ENCODE results near the gene SCYGR3. TPM values are rescaled to one million over a fixed set of nuclear protein-coding genes. Genes with fewer than 3 reads are reported as not detected.
"Not testable (repeated sequence)": the region's sequence is repeated elsewhere in the genome, so short reads cannot be mapped to it uniquely, and the experiment has no call there.

Gene SCYGR3
- total RNA-seq, 1 donor from 2014 or later, result not detected

DNA sequence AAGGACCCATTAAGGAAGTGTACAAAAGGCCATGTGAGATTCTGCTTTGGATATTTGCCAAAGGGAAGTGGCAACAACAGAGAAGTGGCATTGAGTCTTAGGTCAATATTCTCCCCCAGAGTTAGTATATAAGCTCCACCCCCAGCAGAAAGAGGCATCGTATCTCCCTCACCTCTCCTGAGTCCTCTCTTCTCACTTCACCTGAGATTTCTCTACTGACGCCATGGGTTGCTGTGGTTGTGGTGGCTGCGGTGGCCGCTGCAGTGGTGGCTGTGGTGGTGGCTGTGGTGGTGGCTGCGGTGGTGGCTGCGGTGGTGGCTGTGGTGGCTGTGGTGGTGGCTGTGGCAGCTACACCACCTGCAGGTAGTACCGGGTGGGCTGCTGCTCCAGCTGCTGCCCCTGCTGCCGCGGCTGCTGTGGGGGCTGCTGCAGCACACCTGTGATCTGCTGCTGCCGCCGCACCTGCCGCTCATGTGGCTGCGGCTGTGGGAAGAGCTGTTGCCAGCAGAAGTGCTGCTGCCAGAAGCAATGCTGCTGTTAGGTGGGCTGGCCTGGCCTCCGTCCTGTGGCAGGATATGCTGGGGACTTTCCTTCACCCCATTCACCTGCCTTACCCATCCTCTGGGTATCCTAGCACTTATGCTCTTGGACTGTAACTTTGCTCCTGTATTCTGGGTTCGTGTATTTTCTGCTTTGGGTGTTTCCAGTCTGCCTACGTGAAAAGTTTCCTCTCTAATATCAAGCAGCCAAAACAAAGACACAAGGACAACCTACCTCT, 5.9 kb downstream of the SCYGR3 start:
- no peak overlapping the region for H3K27ac Mint-ChIP-seq
- no peaks in the 10 kb centered on the region for H3K4me1 Mint-ChIP-seq (ENCODE audit: low read depth)
- no peaks in the 10 kb centered on the region for H3K9me3 Mint-ChIP-seq
- H3K36me3 Mint-ChIP-seq (ENCODE audit: low read depth), result no peaks in the 10 kb centered on the region
- DNase-seq (ENCODE audit: low spot score), result no peak
- intact Hi-C loops (cut with micrococcal nuclease), result no loop called here
- H3K4me3 Mint-ChIP-seq, result no peak overlapping the region
- peaks cover 30% of the 10 kb centered on the region for H3K27me3 Mint-ChIP-seq (ENCODE audit: insufficient read depth)

DNA sequence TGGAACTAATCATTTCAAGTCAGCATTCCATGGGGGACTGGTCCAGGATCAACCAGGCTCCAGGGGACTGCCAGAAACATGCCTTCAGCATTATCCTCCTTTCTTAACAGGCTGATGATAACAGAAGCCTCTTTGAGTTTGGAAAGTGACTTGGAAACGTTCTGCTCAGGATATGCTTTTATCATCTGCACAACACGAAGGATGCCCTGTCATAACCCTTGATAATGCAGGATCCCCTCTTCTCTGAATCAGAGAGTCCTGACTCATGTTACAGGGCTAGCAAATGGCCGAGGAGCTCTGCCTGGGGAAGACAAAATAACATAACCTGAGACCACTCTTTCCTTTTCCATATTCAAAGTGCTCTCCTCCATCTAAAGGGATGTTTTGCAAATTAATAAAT, 6.7 kb downstream of the SCYGR3 start:
- intact Hi-C loops (cut with micrococcal nuclease), result no loop called here

DNA sequence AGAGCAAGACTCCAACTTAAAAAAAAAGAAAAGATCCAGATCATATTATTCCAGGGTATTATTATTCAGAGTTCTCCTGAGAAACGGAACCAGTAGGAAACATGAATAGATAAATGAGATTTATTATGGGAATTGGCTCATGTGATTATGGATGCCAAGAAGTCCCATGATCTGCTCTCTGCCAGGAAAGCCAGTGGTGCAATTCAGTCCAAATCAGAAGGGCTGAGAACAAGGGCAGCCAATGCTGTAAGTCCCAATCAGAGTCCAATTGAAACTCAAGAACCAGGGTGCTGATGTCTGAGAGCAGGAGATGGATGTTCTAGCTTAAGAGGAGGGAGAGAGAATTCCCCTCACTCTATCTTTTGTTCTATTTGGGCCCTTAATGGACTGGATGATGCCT, 8.2 kb downstream of the SCYGR3 start:
- peaks cover 28% of the 10 kb centered on the region for H3K27me3 Mint-ChIP-seq (ENCODE audit: insufficient read depth)
- no peaks in the 10 kb centered on the region for H3K4me1 Mint-ChIP-seq (ENCODE audit: low read depth)
- intact Hi-C loops (cut with micrococcal nuclease), result no loop called here
- H3K4me3 Mint-ChIP-seq, result no peak overlapping the region
- no peak for DNase-seq (ENCODE audit: low spot score)
- H3K9me3 Mint-ChIP-seq, result no peaks in the 10 kb centered on the region
- no peaks in the 10 kb centered on the region for H3K36me3 Mint-ChIP-seq (ENCODE audit: low read depth)
- no peak overlapping the region for H3K27ac Mint-ChIP-seq

More for the DNA sequence above, 6.7 kb downstream of the SCYGR3 start:
- no peak overlapping the region for H3K27ac Mint-ChIP-seq
- no peaks in the 10 kb centered on the region for H3K4me1 Mint-ChIP-seq (ENCODE audit: low read depth)
- no peak overlapping the region for H3K4me3 Mint-ChIP-seq
- H3K36me3 Mint-ChIP-seq (ENCODE audit: low read depth), result no peaks in the 10 kb centered on the region
- no peak for DNase-seq (ENCODE audit: low spot score)
- H3K27me3 Mint-ChIP-seq (ENCODE audit: insufficient read depth), result peaks cover 33% of the 10 kb centered on the region
- H3K9me3 Mint-ChIP-seq, result no peaks in the 10 kb centered on the region

DNA sequence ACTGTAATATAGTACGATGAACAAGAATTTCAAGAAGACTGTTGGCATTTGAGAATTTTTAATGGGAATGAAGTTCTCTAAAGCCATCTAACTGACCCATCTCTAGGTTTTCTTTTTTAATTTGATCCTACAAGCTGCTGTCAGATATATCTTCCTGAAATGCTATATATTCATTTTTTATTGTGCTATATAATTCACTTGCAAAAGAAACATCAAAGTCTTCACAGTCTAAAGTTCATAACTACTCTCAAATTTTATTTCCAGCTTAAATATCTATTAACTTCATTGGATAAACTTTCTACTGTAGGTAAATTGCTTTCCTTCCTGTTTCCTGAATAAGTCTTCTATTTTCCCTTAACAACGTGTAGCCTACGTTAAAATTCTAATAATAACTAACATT, 12.3 kb downstream of the SCYGR3 start:
- no peak overlapping the region for H3K27ac Mint-ChIP-seq
- H3K27me3 Mint-ChIP-seq (ENCODE audit: insufficient read depth), result peaks cover 9% of the 10 kb centered on the region
- no peaks in the 10 kb centered on the region for H3K4me1 Mint-ChIP-seq (ENCODE audit: low read depth)
- no peak for DNase-seq (ENCODE audit: low spot score)
- intact Hi-C loops (cut with micrococcal nuclease), result no loop called here
- H3K36me3 Mint-ChIP-seq (ENCODE audit: low read depth), result no peaks in the 10 kb centered on the region
- no peaks in the 10 kb centered on the region for H3K9me3 Mint-ChIP-seq
- H3K4me3 Mint-ChIP-seq, result no peak overlapping the region

DNA sequence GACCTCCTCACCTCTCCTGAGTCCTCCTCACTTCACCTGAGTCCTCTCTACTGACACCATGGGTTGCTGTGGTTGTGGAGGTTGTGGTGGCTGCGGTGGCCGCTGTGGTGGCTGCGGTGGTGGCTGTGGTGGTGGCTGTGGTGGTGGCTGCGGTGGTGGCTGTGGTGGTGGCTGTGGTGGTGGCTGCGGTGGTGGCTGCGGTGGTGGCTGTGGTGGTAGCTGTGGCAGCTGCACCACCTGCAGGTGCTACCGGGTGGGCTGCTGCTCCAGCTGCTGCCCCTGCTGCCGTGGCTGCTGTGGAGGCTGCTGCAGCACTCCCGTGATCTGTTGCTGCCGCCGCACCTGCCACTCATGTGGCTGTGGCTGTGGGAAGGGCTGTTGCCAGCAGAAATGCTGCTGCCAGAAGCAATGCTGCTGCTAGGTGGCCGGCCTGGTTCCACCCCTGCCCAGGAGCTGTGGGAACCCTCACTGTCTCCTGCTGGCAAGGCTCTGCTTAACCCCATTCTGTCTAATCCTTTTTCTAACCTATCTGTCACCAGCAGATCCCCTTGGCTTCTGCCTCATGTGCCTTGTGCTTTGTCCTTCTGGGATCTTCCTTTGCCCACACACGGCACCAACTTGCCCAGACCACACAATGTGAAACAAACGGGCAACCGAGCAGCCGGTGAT, 15.7 kb downstream of the SCYGR3 start, which contains the start of gene SCYGR2:
SCYGR2 (plus strand) TSS at position 59 of the 669 bp plus-strand sequence; CDS start at position 59, 0 bp downstream.
- H3K27me3 Mint-ChIP-seq (ENCODE audit: insufficient read depth), result peaks cover 11% of the 10 kb centered on the region
- H3K36me3 Mint-ChIP-seq (ENCODE audit: low read depth); H3K9me3 Mint-ChIP-seq; H3K27ac Mint-ChIP-seq; intact Hi-C loops (cut with micrococcal nuclease); DNase-seq (ENCODE audit: low spot score); H3K4me1 Mint-ChIP-seq (ENCODE audit: low read depth); H3K4me3 Mint-ChIP-seq: not testable (repeated sequence)

DNA sequence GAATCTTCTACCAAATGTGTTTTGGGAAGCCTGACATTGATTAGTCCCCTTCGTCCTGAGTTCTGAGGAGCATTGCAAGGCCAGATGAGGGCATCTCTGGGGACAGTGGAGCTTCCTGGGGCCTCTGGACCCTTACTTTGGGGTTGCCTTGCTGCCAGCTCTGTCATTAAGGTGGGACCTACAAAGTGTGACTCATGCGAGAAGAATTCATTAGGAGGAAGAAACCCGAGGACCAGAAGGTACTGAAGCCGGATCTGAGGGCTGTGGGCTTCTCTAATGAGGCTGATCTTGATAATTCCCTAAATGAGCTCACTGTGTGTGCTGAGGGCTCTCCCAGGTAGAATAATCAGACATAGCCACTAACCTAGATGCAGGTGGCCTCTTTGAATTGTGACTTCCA, 16.6 kb downstream of the SCYGR3 start:
- Mint-ChIP-seq H3K4me3 (no peak overlapping the region), H3K27ac (no peak overlapping the region), H3K9me3 (no peaks in the 10 kb centered on the region), H3K36me3 (ENCODE audit: low read depth) (no peaks in the 10 kb centered on the region), H3K27me3 (ENCODE audit: insufficient read depth) (peaks cover 8% of the 10 kb centered on the region), H3K4me1 (ENCODE audit: low read depth) (peaks cover 5% of the 10 kb centered on the region)
- no peak for DNase-seq (ENCODE audit: low spot score)
- intact Hi-C loops (cut with micrococcal nuclease), result no loop called here

DNA sequence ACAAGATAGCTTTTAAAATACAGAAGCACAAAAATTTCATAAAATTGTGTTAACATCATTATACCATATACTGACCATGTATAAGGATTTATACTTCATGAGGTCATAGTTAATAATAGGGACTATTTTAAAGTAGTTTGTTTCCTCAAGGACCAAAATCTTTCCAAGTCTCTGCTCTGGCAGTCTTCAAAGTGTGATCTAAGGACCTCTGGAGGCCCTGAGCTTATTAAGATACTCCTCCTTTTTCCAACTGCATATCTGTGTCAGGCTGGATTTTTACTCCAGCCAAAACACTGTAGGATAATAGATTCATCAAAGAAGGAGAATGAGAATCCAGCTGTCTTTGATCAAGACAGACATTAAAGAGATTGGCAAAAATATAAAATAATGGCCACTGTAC, 17.6 kb downstream of the SCYGR3 start:
- H3K4me3 Mint-ChIP-seq, result no peak overlapping the region
- intact Hi-C loops (cut with micrococcal nuclease), result no loop called here

DNA sequence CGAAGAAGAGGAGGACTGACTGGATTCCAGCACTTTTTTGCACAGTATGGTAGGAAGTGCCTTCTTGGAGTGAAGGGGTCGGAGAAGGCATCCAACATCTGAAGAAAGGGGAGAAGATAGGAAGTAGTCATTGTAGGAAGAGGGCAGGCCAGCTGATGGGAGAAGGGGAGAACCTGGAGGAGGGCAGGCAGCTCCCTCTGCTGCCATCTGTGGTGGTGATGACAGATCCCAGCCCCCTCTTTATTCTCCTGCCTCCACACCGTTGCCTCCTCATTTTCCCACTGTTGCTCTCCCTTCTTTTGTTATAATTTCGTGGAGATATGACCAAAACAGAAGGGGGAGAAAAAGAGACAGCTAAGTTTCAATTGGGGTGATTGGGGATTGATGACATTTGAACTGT, 18.8 kb downstream of the SCYGR3 start:
- no peak overlapping the region for H3K27ac Mint-ChIP-seq
- H3K4me3 Mint-ChIP-seq, result no peak overlapping the region
- DNase-seq (ENCODE audit: low spot score), result no peak
- H3K9me3 Mint-ChIP-seq, result no peaks in the 10 kb centered on the region
- peaks cover 4% of the 10 kb centered on the region for H3K27me3 Mint-ChIP-seq (ENCODE audit: insufficient read depth)
- peaks cover 13% of the 10 kb centered on the region for H3K4me1 Mint-ChIP-seq (ENCODE audit: low read depth)
- intact Hi-C loops (cut with micrococcal nuclease), result no loop called here
- no peaks in the 10 kb centered on the region for H3K36me3 Mint-ChIP-seq (ENCODE audit: low read depth)

More for the DNA sequence above, 17.6 kb downstream of the SCYGR3 start:
- DNase-seq (ENCODE audit: low spot score), result no peak
- no peaks in the 10 kb centered on the region for H3K9me3 Mint-ChIP-seq
- no peak overlapping the region for H3K27ac Mint-ChIP-seq
- H3K36me3 Mint-ChIP-seq (ENCODE audit: low read depth), result no peaks in the 10 kb centered on the region
- peaks cover 5% of the 10 kb centered on the region for H3K27me3 Mint-ChIP-seq (ENCODE audit: insufficient read depth)
- H3K4me1 Mint-ChIP-seq (ENCODE audit: low read depth), result peaks cover 13% of the 10 kb centered on the region

DNA sequence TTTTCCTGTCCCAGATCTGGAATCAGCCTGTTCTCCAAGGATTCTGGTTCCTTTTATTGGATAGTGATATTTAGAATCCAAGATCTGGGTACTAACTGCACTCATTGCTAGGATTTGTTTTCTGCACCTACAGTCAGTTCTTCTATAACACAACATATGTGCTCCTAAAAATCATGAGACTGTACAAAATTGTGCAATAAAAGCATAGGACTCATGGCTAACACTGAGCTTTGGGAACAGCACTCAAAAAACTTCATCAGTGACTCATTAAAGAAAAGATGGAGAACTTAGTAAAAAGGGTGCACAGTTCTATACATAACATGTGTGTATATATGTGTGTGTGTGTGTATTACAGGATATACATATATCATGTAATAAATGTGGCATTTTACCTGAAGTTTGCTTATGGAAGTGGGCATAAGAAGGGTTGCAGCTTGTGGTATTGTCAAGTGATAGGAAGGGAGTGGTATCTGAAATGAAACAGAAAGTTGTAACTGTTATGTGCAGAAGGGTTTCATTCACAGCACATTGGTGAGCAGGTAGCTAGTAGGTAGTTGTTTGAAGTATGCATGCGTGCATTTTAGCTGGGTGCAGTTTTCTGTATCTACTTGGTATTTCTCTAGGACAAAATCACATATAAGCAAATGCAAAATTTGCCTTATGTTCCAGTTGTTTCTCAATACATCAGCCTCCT, 21.8 kb downstream of the SCYGR3 start:
- H3K4me1 Mint-ChIP-seq (ENCODE audit: low read depth), result peaks cover 13% of the 10 kb centered on the region
- intact Hi-C loops (cut with micrococcal nuclease), result no loop called here
- H3K4me3 Mint-ChIP-seq, result no peak overlapping the region
- H3K9me3 Mint-ChIP-seq, result peaks cover 6% of the 10 kb centered on the region
- no peak for DNase-seq (ENCODE audit: low spot score)
- peaks cover 5% of the 10 kb centered on the region for H3K27me3 Mint-ChIP-seq (ENCODE audit: insufficient read depth)
- H3K36me3 Mint-ChIP-seq (ENCODE audit: low read depth), result no peaks in the 10 kb centered on the region
- H3K27ac Mint-ChIP-seq, result no peak overlapping the region

DNA sequence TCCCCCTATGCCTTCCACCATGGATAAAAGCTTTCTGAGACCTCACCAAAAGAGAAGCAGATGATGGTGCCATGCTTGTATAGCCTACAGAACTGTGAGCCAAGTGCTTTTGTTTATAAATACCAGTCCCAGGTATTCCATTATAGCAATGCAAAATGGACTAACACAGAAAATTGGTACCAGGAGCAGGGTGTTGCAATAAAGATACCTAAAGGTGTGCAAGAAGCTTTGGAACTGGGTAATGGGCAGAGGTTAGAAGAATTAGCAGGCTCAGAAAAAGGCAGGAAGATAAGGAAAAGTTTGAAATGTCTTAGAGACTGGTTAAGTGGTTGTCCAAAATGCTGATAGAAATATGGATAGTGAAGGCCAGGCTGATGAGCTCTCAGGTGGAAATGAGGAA, 32.3 kb downstream of the SCYGR3 start:
- peaks cover 4% of the 10 kb centered on the region for H3K27me3 Mint-ChIP-seq (ENCODE audit: insufficient read depth)
- intact Hi-C loops (cut with micrococcal nuclease), result no loop called here
- H3K9me3 Mint-ChIP-seq, result peaks cover 11% of the 10 kb centered on the region
- no peak for DNase-seq (ENCODE audit: low spot score)
- peaks cover 2% of the 10 kb centered on the region for H3K36me3 Mint-ChIP-seq (ENCODE audit: low read depth)
- no peak overlapping the region for H3K27ac Mint-ChIP-seq
- no peaks in the 10 kb centered on the region for H3K4me1 Mint-ChIP-seq (ENCODE audit: low read depth)
- no peak overlapping the region for H3K4me3 Mint-ChIP-seq

DNA sequence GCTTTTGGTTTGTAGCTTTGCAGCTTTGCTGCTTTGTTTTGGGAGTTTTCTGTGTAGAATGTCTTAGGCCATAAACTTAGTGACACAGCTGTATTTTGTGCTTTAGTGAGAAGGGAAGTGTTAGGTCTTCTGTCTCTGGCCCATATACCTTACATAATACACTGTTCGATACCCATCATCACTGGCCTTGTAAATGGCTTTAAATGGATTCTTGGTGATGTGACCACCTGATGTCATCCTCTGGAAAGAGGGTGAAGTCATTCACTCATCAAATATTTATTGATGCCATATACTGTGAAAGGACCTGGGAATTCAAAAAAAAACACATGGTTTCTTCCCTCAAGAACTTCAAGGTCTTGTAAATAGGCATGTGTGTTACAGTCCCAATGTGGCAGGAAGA, 34.8 kb downstream of the SCYGR3 start:
- peaks cover 2% of the 10 kb centered on the region for H3K36me3 Mint-ChIP-seq (ENCODE audit: low read depth)
- H3K4me1 Mint-ChIP-seq (ENCODE audit: low read depth), result no peaks in the 10 kb centered on the region
- H3K27ac Mint-ChIP-seq, result no peak overlapping the region
- H3K9me3 Mint-ChIP-seq, result peaks cover 11% of the 10 kb centered on the region
- no peak for DNase-seq (ENCODE audit: low spot score)
- H3K4me3 Mint-ChIP-seq, result no peak overlapping the region
- intact Hi-C loops (cut with micrococcal nuclease), result no loop called here
- H3K27me3 Mint-ChIP-seq (ENCODE audit: insufficient read depth), result peaks cover 4% of the 10 kb centered on the region

DNA sequence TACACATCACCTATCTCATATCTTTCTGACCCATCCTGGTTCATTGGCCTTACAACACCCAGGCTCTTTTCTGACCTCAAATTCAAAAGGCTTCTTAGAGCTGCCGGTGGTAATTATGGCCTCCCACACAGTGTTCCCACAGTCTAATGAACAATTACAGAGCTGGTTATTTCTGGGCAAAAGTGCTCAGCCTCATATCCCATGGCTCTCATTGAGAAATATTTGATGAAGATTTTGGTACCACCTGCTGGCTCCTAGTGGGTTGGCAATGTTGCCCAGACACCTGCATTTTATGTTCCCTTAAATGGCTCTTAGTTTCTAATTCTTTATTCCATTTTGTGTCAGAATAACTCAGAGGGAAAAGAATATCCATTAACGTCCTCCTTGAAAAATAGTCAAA, 36.0 kb downstream of the SCYGR3 start:
- intact Hi-C loops (cut with micrococcal nuclease), result no loop called here
- Mint-ChIP-seq H3K9me3 (peaks cover 11% of the 10 kb centered on the region), H3K4me1 (ENCODE audit: low read depth) (no peaks in the 10 kb centered on the region)

DNA sequence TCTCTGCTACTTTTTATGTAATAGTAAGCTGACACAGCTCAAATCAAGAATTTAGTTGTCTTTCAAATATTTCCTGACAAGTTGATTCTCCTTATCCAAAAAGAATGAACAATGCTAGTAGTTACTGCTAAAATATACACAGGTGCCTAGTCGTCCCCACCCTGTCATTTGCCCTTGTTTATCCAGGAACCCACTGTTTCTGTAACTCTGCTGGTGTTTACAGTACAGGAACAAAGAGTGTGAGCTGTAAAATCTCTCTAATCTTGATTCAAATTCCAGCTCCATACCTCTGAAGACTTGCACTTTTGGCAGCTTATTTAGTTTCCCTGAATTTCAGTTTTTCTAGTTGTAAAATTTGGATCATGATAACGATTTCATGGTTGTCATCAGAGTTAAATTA, 37.1 kb downstream of the SCYGR3 start:
- DNase-seq (ENCODE audit: low spot score), result no peak
- Mint-ChIP-seq H3K36me3 (ENCODE audit: low read depth) (peaks cover 2% of the 10 kb centered on the region), H3K27ac (no peak overlapping the region), H3K4me3 (no peak overlapping the region), H3K27me3 (ENCODE audit: insufficient read depth) (no peaks in the 10 kb centered on the region), H3K9me3 (peaks cover 7% of the 10 kb centered on the region), H3K4me1 (ENCODE audit: low read depth) (no peaks in the 10 kb centered on the region)
- intact Hi-C loops (cut with micrococcal nuclease), result no loop called here

More for the DNA sequence above, 36.0 kb downstream of the SCYGR3 start:
- H3K36me3 Mint-ChIP-seq (ENCODE audit: low read depth), result peaks cover 2% of the 10 kb centered on the region
- no peak for DNase-seq (ENCODE audit: low spot score)
- H3K4me3 Mint-ChIP-seq, result no peak overlapping the region
- H3K27ac Mint-ChIP-seq, result no peak overlapping the region
- H3K27me3 Mint-ChIP-seq (ENCODE audit: insufficient read depth), result peaks cover 2% of the 10 kb centered on the region
